Astrocyte of the spinal cord (primary cell): Measurements from ENCODE around the gene LRIG2.

Experiments
- DNase-seq: peaks from one replicate; pipeline ENCODE4 v3.0.0; 2011; ENCODE audit warnings: low read depth, low spot score
- H3K4me3 ChIP-seq: 2 replicates; pipeline ENCODE4 v1.5.1; 2011; ENCODE audit warnings: low read depth, mild to moderate bottlenecking, low read length, moderate library complexity
- in situ Hi-C: cut with HindIII; loops from 2 replicates; pipeline ENCODE4 v1.10.0; 2017; ENCODE audit warnings: low sequenced_read_pairs
- TF ChIP-seq, protein P1 (sequence below): IDR thresholded peaks from 2 replicates; pipeline ENCODE4 v1.5.1; 2012; ENCODE audit warnings: low read depth, mild to moderate bottlenecking, low read length, inconsistent platforms

The LRIG2 gene

DNA sequence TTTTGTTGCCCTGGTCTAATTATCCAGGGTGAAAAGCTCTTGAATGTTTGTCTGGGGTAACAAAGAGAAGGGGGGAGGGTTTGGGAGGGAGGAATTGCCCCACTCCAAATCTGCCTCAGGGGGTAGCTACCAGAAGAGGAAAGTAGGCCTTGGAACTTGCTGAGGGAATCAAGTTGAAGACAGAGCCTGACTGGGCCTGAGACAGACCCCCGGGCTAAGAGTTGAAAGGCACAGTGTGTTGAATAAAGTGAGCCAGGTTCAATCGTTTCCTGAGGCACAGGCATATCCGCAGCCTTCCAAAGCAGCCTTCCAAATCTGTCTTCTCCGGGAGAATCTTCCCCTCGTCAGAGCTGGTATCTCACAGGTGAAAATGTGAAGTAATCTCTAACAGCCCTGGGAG, 96.6 kb downstream of the LRIG2 start:
- in situ Hi-C loops = no loop called here
- no peak overlapping the region for H3K4me3 ChIP-seq
- TF ChIP-seq, protein P1, sequence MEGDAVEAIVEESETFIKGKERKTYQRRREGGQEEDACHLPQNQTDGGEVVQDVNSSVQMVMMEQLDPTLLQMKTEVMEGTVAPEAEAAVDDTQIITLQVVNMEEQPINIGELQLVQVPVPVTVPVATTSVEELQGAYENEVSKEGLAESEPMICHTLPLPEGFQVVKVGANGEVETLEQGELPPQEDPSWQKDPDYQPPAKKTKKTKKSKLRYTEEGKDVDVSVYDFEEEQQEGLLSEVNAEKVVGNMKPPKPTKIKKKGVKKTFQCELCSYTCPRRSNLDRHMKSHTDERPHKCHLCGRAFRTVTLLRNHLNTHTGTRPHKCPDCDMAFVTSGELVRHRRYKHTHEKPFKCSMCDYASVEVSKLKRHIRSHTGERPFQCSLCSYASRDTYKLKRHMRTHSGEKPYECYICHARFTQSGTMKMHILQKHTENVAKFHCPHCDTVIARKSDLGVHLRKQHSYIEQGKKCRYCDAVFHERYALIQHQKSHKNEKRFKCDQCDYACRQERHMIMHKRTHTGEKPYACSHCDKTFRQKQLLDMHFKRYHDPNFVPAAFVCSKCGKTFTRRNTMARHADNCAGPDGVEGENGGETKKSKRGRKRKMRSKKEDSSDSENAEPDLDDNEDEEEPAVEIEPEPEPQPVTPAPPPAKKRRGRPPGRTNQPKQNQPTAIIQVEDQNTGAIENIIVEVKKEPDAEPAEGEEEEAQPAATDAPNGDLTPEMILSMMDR = no peak
- DNase-seq = no peak

DNA sequence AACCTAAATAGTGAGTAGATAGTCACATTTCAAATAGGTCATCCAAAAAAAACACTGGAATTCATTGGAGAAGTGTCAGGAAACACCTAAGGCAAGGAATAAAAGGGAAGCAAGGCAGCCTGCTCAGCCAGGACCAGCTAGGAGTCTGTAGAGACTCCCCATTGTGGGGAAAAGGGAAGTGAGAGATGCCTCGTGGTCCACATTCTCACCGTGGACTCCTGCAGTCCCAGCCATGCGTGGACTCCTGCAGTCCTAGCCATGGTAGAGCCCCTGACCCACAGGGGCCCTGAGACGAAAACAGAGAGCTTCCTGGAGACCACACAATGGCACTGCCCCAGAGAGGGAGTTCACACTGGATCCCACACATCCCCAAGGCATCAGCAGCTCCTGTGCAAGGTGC, 97.5 kb downstream of the LRIG2 start:
- TF ChIP-seq, protein P1 = no peak
- no peak overlapping the region for H3K4me3 ChIP-seq
- in situ Hi-C loops = no loop called here
- no peak for DNase-seq

DNA sequence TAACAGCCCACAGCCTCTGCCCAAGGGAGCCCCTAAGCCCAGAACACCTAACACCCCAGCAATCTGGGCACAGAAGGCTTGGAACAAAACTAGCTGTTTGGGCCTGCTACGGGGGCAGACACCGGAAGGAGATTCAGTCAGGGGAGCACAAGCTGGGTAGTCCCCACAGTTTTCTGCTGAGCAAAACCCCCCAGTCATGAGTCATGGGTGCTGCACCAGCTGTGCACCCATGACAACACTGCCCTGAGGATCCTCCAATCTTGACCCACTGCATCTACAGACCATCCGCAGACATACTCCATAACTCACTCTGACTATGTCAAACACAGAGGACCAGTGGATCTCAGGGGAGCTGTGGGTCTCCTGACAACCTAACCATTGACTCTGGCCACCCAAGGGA, 105.1 kb downstream of the LRIG2 start:
- DNase-seq = no peak
- TF ChIP-seq, protein P1 = no peak
- in situ Hi-C loops = no loop called here
- no peak overlapping the region for H3K4me3 ChIP-seq

DNA sequence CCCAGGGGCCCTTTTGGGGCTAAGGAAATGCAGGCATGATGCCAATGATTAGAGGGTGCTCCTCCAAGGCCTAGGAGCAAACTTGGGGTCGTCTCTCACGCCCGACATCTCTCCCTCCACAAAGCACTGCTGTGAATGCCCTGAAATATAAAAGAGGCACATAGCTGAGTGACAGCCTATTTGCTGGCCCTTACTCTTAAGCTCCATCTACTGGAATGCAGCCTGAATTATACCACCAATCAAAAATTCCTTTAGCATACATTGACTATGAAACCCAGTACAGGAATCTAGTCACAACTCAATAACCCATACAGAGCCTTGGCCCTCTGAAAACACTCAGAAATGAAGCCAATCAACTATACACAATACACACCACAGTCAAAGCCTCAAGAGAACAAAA, 105.5 kb downstream of the LRIG2 start:
- in situ Hi-C loops = no loop called here
- no peak overlapping the region for H3K4me3 ChIP-seq
- DNase-seq = no peak
- TF ChIP-seq, protein P1 = peak; percentile 14
